Psoas muscle (tissue), 8 donors: ENCODE data around the gene RFX3. TPM values are rescaled to one million over a fixed set of nuclear protein-coding genes. Genes with fewer than 3 reads are reported as not detected.
A peak's percentile ranks its signal among the peaks of the same experiment; 100 is the strongest.

ENCODE experiments used
- ATAC-seq, 4 donors: fragments of 200-7000 bp; cut with Tn5 transposase; one replicate each; pipeline ENCODE4 v1.9.1; 2020; ENCODE audit warnings: moderate library complexity in 3 of 4, mild to moderate bottlenecking in 2 of 4
- DNase-seq, 2 donors: peaks; one replicate each; pipeline ENCODE4 v3.0.0-alpha.2; 2020
- H3K27ac ChIP-seq: fragments of 200-600 bp; one replicate; pipeline ENCODE4 v1.8.0; 2022
- H3K27me3 ChIP-seq, 3 donors: fragments of 200-600 bp in 1 of 3; one replicate each; pipeline versions ENCODE4 v1.6.1 to v1.8.0; 2013 to 2022; ENCODE audit warnings: low read length in 2 of 3, mild to moderate bottlenecking in 2 of 3, moderate library complexity in 1 of 3; ENCODE audit not compliant: insufficient read depth in 3 of 3
- H3K36me3 ChIP-seq, 2 donors: fragments of 200-600 bp in 1 of 2; one replicate each; pipeline versions ENCODE4 v1.6.1 to v1.8.0; 2013 to 2022; ENCODE audit warnings: low read depth in 1 of 2, mild to moderate bottlenecking in 1 of 2, moderate library complexity in 1 of 2; ENCODE audit not compliant: insufficient read depth in 1 of 2
- H3K4me1 ChIP-seq: fragments of 200-600 bp; one replicate; pipeline ENCODE4 v1.8.0; 2022
- H3K4me3 ChIP-seq: fragments of 200-600 bp; one replicate; pipeline ENCODE4 v1.8.0; 2022; ENCODE audit warnings: mild to moderate bottlenecking
- H3K9me3 ChIP-seq: fragments of 200-600 bp; one replicate; pipeline ENCODE4 v1.8.0; 2022
- WGBS, 3 donors: extraction: QIAGEN DNeasy Blood & Tissue Kit; methylation state at CpG; one replicate each; pipeline versions ENCODE4 v1.1.6 to v1.1.7; 2013; 5-methylcytosine and 5-hydroxymethylcytosine counted together
- intact Hi-C, 2 donors: fragments of 100-400 bp; cut with DNase I; formaldehyde crosslinking; loops; one replicate each; pipeline versions ENCODE4 v1.11.0 to v1.14.2; 2022
- polyA plus RNA-seq, 3 donors: library from polyadenylated mRNA; stranded (reverse); fragments of 200-250 nt; gene quantifications; one replicate each; pipeline ENCODE4 v1.2.3, GENCODE V29; 2013
- total RNA-seq, 4 donors: library from RNA; stranded (reverse); fragmentation: NEBNext Ultra II Directional in 2 of 4; extraction: Animal tissue kit (Norgen Biotek cat#: 25700) in 2 of 4; gene quantifications; one replicate each; pipeline versions ENCODE4 v1.2.1 to v1.2.4, GENCODE V29; 2021 to 2023
- TF ChIP-seq, protein P1 (sequence below): fragments of 200-600 bp; IDR thresholded peaks from one replicate; pipeline ENCODE4 v1.8.0; 2022; ENCODE audit warnings: antibody characterized with exemption
- donor health status: healthy with polysubstance abuse.
- donor health status: DM: no; HTN: no; CAD: no; lungs with moderate emphysema.
- donor health status: Bipolar disorder and iron deficiency.
- donor health status: healthy.
- donor health status: DM: yes; HTN: yes; CAD: no.
- donor health status: DM: no; HTN: no; CAD: no.
- donor health status: DM: no; HTN: no; CAD: no.
- donor health status: DM: yes; HTN: yes; CAD: no.

RFX3 gene
- total and polyA plus RNA-seq, 7 donors, result 0.38 to 5.7 (median 2.8) TPM

DNA sequence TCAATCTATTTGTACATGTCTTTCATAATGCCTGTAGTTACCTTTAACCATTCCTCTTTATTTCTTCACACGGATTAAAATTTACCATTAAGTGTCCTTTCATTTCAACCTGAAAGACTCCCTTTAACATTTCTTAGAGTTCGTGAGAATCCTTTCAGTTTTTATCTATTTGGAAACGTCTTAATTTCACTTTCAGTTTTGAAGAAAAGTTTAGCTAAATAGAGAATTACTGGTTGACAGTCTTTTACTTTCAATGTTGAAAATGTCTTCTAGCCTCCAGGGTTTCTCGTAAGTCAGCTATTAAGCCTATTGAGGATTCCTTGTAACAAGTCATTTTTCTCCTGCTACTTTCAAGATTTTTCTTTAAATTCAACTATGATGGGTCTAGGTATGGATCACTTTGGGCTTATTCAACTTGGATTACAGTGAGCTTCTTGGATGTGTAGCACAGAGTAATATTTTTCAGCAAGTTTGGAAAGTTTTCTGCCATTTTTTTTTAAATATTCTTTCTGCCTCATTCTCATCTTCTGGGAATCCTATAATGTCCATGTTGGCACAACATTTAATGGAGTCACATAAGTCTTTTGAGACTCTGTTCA lies 48.5 kb downstream of the RFX3 start:
- 88 to 92% (median 88%) methylated on average over 4 of the region's 4 CpGs for WGBS, 3 donors
- TF ChIP-seq, protein P1, sequence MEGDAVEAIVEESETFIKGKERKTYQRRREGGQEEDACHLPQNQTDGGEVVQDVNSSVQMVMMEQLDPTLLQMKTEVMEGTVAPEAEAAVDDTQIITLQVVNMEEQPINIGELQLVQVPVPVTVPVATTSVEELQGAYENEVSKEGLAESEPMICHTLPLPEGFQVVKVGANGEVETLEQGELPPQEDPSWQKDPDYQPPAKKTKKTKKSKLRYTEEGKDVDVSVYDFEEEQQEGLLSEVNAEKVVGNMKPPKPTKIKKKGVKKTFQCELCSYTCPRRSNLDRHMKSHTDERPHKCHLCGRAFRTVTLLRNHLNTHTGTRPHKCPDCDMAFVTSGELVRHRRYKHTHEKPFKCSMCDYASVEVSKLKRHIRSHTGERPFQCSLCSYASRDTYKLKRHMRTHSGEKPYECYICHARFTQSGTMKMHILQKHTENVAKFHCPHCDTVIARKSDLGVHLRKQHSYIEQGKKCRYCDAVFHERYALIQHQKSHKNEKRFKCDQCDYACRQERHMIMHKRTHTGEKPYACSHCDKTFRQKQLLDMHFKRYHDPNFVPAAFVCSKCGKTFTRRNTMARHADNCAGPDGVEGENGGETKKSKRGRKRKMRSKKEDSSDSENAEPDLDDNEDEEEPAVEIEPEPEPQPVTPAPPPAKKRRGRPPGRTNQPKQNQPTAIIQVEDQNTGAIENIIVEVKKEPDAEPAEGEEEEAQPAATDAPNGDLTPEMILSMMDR, result no peak
- Histone ChIP-seq H3K9me3 (peaks cover 11% of the 10 kb centered on the region), H3K27ac (no peak overlapping the region), H3K27me3 (no peaks in the 10 kb centered on the region), H3K4me1 (peaks cover 17% of the 10 kb centered on the region), H3K36me3 (no peaks in the 10 kb centered on the region), H3K4me3 (no peak overlapping the region)
- no peak for DNase-seq
- ATAC-seq, result no peak
- intact Hi-C loops, result no loop called here

DNA sequence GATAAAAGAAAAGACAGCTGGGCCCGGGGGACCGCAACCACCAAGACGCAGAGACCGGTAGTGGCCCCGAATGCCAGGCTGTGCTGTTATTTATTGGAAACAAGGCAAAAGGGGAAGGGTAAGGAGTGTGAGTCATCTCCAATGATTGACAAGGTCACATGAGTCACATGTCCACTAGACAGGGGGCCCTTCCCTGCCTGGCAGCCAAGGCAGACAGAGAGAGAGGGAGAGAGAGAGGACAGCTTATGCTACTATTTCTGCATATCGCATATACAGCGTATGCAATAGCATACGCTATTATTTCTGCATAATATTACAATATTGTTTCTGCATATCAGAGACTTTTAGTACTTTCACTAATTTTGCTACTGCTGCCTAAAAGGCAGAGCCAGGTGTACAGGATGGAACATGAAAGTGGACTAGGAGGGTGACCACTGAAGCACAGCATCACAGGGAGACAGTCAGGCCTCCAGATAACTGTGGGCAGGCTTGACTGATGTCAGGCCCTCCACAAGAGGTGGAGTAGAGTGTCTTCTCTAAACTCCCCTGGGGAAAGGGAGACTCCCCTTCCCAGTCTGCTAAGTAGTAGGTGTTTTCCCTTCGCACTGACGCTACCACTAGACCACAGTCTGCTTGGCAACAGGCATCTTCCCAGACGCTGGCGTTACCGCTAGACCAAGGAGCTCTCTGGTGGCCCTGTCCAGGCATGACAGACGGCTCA lies 50.3 kb downstream of the RFX3 start:
- 93 to 96% (median 95%) methylated on average over 14 of the region's 14 CpGs for WGBS, 3 donors
- peaks cover 27% of the 10 kb centered on the region for H3K4me1 ChIP-seq
- H3K4me3 ChIP-seq, result no peak overlapping the region
- H3K27me3 ChIP-seq, result no peaks in the 10 kb centered on the region
- intact Hi-C loops, result loop anchor here in 1 of 2 donors (1.0 kb wide), 1 partner anchor 21 kb away; no protein-coding TSS in a partner anchor
- DNase-seq (peak in 1 of 2 donors; percentile 38), ATAC-seq (no peak)
- H3K36me3 ChIP-seq, result no peaks in the 10 kb centered on the region
- H3K27ac ChIP-seq, result no peak overlapping the region
- peaks cover 11% of the 10 kb centered on the region for H3K9me3 ChIP-seq
- TF ChIP-seq, protein P1, result no peak

DNA sequence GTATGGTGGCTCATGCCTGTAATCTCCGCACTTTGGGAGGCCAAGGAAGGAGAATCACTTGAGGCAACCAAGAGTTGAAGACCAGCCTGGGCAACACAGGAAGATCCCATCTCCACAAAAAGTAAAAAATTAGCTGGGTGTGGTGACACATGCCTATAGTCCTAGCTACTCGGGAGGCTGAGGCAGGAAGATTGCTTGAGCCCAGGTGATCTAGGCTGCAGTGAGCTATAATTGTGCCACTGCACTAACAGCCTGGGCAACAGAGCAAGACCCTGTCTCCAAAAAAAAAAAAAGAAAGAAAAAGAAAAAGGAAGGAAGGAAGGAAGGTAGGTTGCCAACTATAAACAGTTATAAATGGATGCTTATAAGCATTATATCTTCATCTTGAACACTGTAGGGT lies 51.0 kb downstream of the RFX3 start:
- TF ChIP-seq, protein P1, result no peak
- no peaks in the 10 kb centered on the region for H3K36me3 ChIP-seq
- H3K4me1 ChIP-seq, result peaks cover 27% of the 10 kb centered on the region
- no peak for DNase-seq
- 95 to 97% (median 96%) methylated on average over 2 of the region's 2 CpGs for WGBS, 3 donors
- intact Hi-C loops, result no loop called here
- H3K27me3 ChIP-seq, result no peaks in the 10 kb centered on the region
- H3K4me3 ChIP-seq, result no peak overlapping the region
- peaks cover 11% of the 10 kb centered on the region for H3K9me3 ChIP-seq
- no peak for ATAC-seq
- H3K27ac ChIP-seq, result no peak overlapping the region

DNA sequence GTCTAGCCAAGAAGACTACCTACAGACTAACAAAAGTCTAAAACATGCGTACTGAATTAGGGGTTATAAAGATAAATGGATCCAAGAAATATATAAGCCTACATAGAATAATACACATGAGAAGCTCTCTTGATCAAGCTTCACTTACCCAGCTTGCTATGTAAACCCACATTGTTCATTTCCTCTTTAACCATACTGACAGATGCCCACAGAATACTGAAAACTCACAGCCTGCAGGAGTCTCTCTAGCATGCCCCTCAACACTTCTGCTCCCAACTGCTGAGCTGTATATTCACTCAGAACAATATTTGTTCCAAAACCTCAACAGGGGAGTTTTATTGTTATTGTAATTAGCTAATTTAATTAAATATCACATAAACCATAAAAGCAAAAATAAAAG lies 52.4 kb downstream of the RFX3 start:
- Histone ChIP-seq H3K4me3 (peak overlapping the region; percentile 5), H3K9me3 (peaks cover 11% of the 10 kb centered on the region), H3K27me3 (no peaks in the 10 kb centered on the region), H3K27ac (peak overlapping the region; percentile 2), H3K36me3 (no peaks in the 10 kb centered on the region), H3K4me1 (peaks cover 27% of the 10 kb centered on the region)
- WGBS, 3 donors, result 92 to 100% (median 97%) methylated on average over 1 of the region's 1 CpG
- DNase-seq, result no peak
- intact Hi-C loops, result no loop called here
- no peak for ATAC-seq
- TF ChIP-seq, protein P1, result no peak
